Loucy (cell line): Measurements from ENCODE around the gene GTPBP4.

ENCODE experiments used
- CTCF ChIP-seq: fragments of 200-600 bp; sonication (generic); conservative IDR thresholded peaks from 2 replicates; pipeline ENCODE4 v1.5.1; 2014; ENCODE audit warnings: mild to moderate bottlenecking, antibody characterized with exemption, low read length
- EZH2phosphoT487 ChIP-seq: fragments of 200-600 bp; IDR thresholded peaks from 2 replicates; pipeline ENCODE4 v1.6.1; 2018; ENCODE audit warnings: antibody characterized with exemption, mild to moderate bottlenecking, moderate library complexity, borderline replicate concordance

- no peak for TF ChIP-seq CTCF
- TF ChIP-seq EZH2phosphoT487 = no peak
Measured at GRCh38 chr10:995559-995926, 7.3 kb downstream of the GTPBP4 start.
